WTC11 (cell line): ENCODE results near the gene OPRL1. TPM values are rescaled to one million over a fixed set of nuclear protein-coding genes. Genes with fewer than 3 reads are reported as not detected.
A peak's percentile ranks its signal among the peaks of the same experiment; 100 is the strongest.

Experiments
- AR ChIP-seq: fragments of 250-450 bp; sonication (Bioruptor Pico); IDR thresholded peaks from 2 replicates; pipeline ENCODE4 v1.9.0; 2021; ENCODE audit warnings: mild to moderate bottlenecking
- ELF4 ChIP-seq: sonication (generic); formaldehyde crosslinking; IDR thresholded peaks from 2 replicates; pipeline ENCODE4 v1.8.1; 2022; ENCODE audit warnings: low read depth, mild to moderate bottlenecking, moderate library complexity, missing genetic modification reagents
- KAT7 ChIP-seq: sonication (generic); formaldehyde crosslinking; IDR thresholded peaks from 2 replicates; pipeline ENCODE4 v1.8.1; 2023; ENCODE audit warnings: missing genetic modification reagents, mild to moderate bottlenecking, borderline replicate concordance
- MYBL2 ChIP-seq: sonication (generic); formaldehyde crosslinking; IDR thresholded peaks from 2 replicates; pipeline ENCODE4 v1.8.1; 2023; ENCODE audit warnings: mild to moderate bottlenecking, moderate library complexity, missing genetic modification reagents
- NFE2L1 ChIP-seq: sonication (generic); formaldehyde crosslinking; IDR thresholded peaks from 2 replicates; pipeline ENCODE4 v1.8.1; 2023; ENCODE audit warnings: missing genetic modification reagents
- SMAD4 ChIP-seq: sonication (generic); formaldehyde crosslinking; IDR thresholded peaks from 2 replicates; pipeline ENCODE4 v1.8.0; 2022; ENCODE audit warnings: mild to moderate bottlenecking, missing genetic modification reagents
- SP1 ChIP-seq: sonication (generic); formaldehyde crosslinking; conservative IDR thresholded peaks from 2 replicates; pipeline ENCODE4 v1.8.1; 2022; ENCODE audit warnings: missing genetic modification reagents
- TP53 ChIP-seq: sonication (generic); formaldehyde crosslinking; IDR thresholded peaks from 2 replicates; pipeline ENCODE4 v1.8.1; 2023; ENCODE audit warnings: mild to moderate bottlenecking, missing genetic modification reagents
- ZBTB43 ChIP-seq: sonication (generic); formaldehyde crosslinking; IDR thresholded peaks from 2 replicates; pipeline ENCODE4 v1.8.1; 2023; ENCODE audit warnings: mild to moderate bottlenecking, missing genetic modification reagents
- ZNF138 ChIP-seq: sonication (generic); formaldehyde crosslinking; conservative IDR thresholded peaks from 2 replicates; pipeline ENCODE4 v1.8.1; 2022; ENCODE audit warnings: mild to moderate bottlenecking, moderate library complexity, missing genetic modification reagents
- total RNA-seq: library from RNA; stranded (reverse); gene quantifications from 3 replicates; pipeline ENCODE4 v1.2.3, GENCODE V29; 2021
- TF ChIP-seq, protein P1 (sequence below): fragments of 250-450 bp; sonication (Bioruptor Pico); IDR thresholded peaks from 2 replicates; pipeline ENCODE4 v1.9.0; 2021; ENCODE audit warnings: moderate library complexity, mild to moderate bottlenecking, inconsistent platforms, borderline replicate concordance
- TF ChIP-seq, protein P2 (sequence below): fragments of 250-450 bp; sonication (Bioruptor Pico); IDR thresholded peaks from 2 replicates; pipeline ENCODE4 v1.9.0; 2021; ENCODE audit warnings: mild to moderate bottlenecking, borderline replicate concordance
- TF ChIP-seq, protein P3 (sequence below): fragments of 200-600 bp; IDR thresholded peaks from 2 replicates; pipeline ENCODE4 v1.8.0; 2022; ENCODE audit warnings: antibody characterized with exemption
- TF ChIP-seq, protein P4 (sequence below): sonication (generic); formaldehyde crosslinking; IDR thresholded peaks from 2 replicates; pipeline ENCODE4 v1.8.1; 2023; ENCODE audit warnings: mild to moderate bottlenecking, moderate library complexity, missing genetic modification reagents

Gene OPRL1
- total RNA-seq, 1 experiment from 2014 or later: 2.0 TPM

GRCh38 chr20:64038565-64039292, 41.2 kb upstream of the OPRL1 start (continued):
- TF ChIP-seq, protein P1, sequence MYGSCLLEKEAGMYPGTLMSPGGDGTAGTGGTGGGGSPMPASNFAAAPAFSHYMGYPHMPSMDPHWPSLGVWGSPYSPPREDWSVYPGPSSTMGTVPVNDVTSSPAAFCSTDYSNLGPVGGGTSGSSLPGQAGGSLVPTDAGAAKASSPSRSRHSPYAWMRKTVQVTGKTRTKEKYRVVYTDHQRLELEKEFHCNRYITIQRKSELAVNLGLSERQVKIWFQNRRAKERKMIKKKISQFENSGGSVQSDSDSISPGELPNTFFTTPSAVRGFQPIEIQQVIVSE (CRISPR knock-in tag): no peak
- TF ChIP-seq ZNF138 (CRISPR knock-in tag) (no peak), AR (no peak), ZBTB43 (CRISPR knock-in tag) (peak; percentile 71; the same call in 1 of the 2 replicates), NFE2L1 (CRISPR knock-in tag) (no peak), SMAD4 (CRISPR knock-in tag) (no peak), SP1 (CRISPR knock-in tag) (peak; percentile 83), TP53 (CRISPR knock-in tag) (0 out of 2 replicates have a peak, but pooled peaks have one; percentile 24), KAT7 (CRISPR knock-in tag) (peak; percentile 62; the same call in 1 of the 2 replicates), ELF4 (CRISPR knock-in tag) (peak; percentile 60; the same call in 1 of the 2 replicates), MYBL2 (CRISPR knock-in tag) (peak; percentile 83)
- TF ChIP-seq, protein P2, sequence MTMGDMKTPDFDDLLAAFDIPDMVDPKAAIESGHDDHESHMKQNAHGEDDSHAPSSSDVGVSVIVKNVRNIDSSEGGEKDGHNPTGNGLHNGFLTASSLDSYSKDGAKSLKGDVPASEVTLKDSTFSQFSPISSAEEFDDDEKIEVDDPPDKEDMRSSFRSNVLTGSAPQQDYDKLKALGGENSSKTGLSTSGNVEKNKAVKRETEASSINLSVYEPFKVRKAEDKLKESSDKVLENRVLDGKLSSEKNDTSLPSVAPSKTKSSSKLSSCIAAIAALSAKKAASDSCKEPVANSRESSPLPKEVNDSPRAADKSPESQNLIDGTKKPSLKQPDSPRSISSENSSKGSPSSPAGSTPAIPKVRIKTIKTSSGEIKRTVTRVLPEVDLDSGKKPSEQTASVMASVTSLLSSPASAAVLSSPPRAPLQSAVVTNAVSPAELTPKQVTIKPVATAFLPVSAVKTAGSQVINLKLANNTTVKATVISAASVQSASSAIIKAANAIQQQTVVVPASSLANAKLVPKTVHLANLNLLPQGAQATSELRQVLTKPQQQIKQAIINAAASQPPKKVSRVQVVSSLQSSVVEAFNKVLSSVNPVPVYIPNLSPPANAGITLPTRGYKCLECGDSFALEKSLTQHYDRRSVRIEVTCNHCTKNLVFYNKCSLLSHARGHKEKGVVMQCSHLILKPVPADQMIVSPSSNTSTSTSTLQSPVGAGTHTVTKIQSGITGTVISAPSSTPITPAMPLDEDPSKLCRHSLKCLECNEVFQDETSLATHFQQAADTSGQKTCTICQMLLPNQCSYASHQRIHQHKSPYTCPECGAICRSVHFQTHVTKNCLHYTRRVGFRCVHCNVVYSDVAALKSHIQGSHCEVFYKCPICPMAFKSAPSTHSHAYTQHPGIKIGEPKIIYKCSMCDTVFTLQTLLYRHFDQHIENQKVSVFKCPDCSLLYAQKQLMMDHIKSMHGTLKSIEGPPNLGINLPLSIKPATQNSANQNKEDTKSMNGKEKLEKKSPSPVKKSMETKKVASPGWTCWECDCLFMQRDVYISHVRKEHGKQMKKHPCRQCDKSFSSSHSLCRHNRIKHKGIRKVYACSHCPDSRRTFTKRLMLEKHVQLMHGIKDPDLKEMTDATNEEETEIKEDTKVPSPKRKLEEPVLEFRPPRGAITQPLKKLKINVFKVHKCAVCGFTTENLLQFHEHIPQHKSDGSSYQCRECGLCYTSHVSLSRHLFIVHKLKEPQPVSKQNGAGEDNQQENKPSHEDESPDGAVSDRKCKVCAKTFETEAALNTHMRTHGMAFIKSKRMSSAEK: no peak
- TF ChIP-seq, protein P3, sequence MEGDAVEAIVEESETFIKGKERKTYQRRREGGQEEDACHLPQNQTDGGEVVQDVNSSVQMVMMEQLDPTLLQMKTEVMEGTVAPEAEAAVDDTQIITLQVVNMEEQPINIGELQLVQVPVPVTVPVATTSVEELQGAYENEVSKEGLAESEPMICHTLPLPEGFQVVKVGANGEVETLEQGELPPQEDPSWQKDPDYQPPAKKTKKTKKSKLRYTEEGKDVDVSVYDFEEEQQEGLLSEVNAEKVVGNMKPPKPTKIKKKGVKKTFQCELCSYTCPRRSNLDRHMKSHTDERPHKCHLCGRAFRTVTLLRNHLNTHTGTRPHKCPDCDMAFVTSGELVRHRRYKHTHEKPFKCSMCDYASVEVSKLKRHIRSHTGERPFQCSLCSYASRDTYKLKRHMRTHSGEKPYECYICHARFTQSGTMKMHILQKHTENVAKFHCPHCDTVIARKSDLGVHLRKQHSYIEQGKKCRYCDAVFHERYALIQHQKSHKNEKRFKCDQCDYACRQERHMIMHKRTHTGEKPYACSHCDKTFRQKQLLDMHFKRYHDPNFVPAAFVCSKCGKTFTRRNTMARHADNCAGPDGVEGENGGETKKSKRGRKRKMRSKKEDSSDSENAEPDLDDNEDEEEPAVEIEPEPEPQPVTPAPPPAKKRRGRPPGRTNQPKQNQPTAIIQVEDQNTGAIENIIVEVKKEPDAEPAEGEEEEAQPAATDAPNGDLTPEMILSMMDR: peak; percentile 58
- TF ChIP-seq, protein P4, sequence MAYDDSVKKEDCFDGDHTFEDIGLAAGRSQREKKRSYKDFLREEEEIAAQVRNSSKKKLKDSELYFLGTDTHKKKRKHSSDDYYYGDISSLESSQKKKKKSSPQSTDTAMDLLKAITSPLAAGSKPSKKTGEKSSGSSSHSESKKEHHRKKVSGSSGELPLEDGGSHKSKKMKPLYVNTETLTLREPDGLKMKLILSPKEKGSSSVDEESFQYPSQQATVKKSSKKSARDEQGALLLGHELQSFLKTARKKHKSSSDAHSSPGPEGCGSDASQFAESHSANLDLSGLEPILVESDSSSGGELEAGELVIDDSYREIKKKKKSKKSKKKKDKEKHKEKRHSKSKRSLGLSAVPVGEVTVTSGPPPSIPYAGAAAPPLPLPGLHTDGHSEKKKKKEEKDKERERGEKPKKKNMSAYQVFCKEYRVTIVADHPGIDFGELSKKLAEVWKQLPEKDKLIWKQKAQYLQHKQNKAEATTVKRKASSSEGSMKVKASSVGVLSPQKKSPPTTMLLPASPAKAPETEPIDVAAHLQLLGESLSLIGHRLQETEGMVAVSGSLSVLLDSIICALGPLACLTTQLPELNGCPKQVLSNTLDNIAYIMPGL (CRISPR knock-in tag): peak; percentile 80; the same call in 1 of the 2 replicates
